Adrenal gland (tissue), 12 donors: ENCODE results near the gene GPC5. TPM values are rescaled to one million over a fixed set of nuclear protein-coding genes. Genes with fewer than 3 reads are reported as not detected.
A peak's percentile ranks its signal among the peaks of the same experiment; 100 is the strongest.
"Not testable (repeated sequence)": the region's sequence is repeated elsewhere in the genome, so short reads cannot be mapped to it uniquely, and the experiment has no call there.

Source experiments
- DNase-seq, 7 donors: peaks; one replicate each; pipeline ENCODE4 v3.0.0-alpha.2; 2019 to 2020
- H3K27ac ChIP-seq, 5 donors: fragments of 200-600 bp; sonication (generic) in 4 of 5; 1 replicate in 3 of 5; 2 replicates in 2 of 5; pipeline versions ENCODE4 v1.5.1 to v1.8.0; 2016 to 2020; ENCODE audit warnings: mild to moderate bottlenecking in 1 of 5
- H3K27me3 ChIP-seq: fragments of 200-600 bp; 2 replicates; pipeline ENCODE4 v1.8.0; 2021
- H3K36me3 ChIP-seq, 2 donors: fragments of 200-600 bp; replicated peaks in 1 of 2; 1 replicate in 1 of 2; 2 replicates in 1 of 2; pipeline versions ENCODE4 v1.5.1 to v1.8.0; 2018 to 2022
- H3K4me1 ChIP-seq, 2 donors: fragments of 200-600 bp; replicated peaks in 1 of 2; 1 replicate in 1 of 2; 2 replicates in 1 of 2; pipeline versions ENCODE4 v1.5.1 to v1.8.0; 2018 to 2021
- H3K4me3 ChIP-seq, 4 donors: fragments of 200-600 bp; sonication (generic) in 3 of 4; one replicate each; pipeline ENCODE4 v1.5.1; 2016 to 2018
- H3K9me3 ChIP-seq, 3 donors: fragments of 200-600 bp; sonication (generic) in 1 of 3; replicated peaks in 1 of 3; 1 replicate in 2 of 3; 2 replicates in 1 of 3; pipeline versions ENCODE4 v1.5.1 to v1.8.0; 2016 to 2021
- POLR2A ChIP-seq, 2 donors: fragments of 450-650 bp; IDR thresholded peaks; one replicate each; pipeline ENCODE4 v1.6.1; 2017; ENCODE audit warnings: antibody characterized with exemption in 2 of 2, mild to moderate bottlenecking in 2 of 2, moderate library complexity in 1 of 2
- WGBS, 4 donors: extraction: QIAGEN DNeasy Blood & Tissue Kit in 2 of 4; methylation state at CpG; one replicate each; pipeline versions ENCODE4 v1.1.5 to v1.1.7; 2013 to 2017; 5-methylcytosine and 5-hydroxymethylcytosine counted together
- intact Hi-C, 2 donors: fragments of 100-400 bp; cut with DNase I; formaldehyde crosslinking; loops; one replicate each; pipeline versions ENCODE4 v1.14.1 to v1.15.0; 2022 to 2023
- polyA plus RNA-seq, 3 donors: library from polyadenylated mRNA; stranded (reverse); fragments of 200-250 nt in 2 of 3; fragments of 350-450 nt in 1 of 3; fragmentation: Illumina TruSeq in 1 of 3; extraction: RNeasy Lipid Tissue Mini Kit (QIAGEN cat#74804) in 1 of 3; gene quantifications; one replicate each; pipeline ENCODE4 v1.2.3, GENCODE V29; 2013 to 2014
- total RNA-seq, 9 donors: library from RNA; depleted of rRNA in 4 of 9; stranded (reverse); fragments of >200 nt in 4 of 9; fragments of 120-200 nt in 1 of 9; fragmentation: NEBNext Ultra II Directional in 1 of 9; extraction: Animal tissue kit (Norgen Biotek cat#: 25700) in 1 of 9; gene quantifications; one replicate each; pipeline versions ENCODE4 v1.1.0 to v1.2.4, GENCODE V29; 2013 to 2023
- TF ChIP-seq, protein P1 (sequence below), 6 experiments: fragments of 450-650 bp in 4 of 6; fragments of 200-600 bp in 2 of 6; sonication (generic) in 1 of 6; IDR thresholded peaks; 1 replicate in 5 of 6; 2 replicates in 1 of 6; pipeline versions ENCODE4 v1.5.1 to v1.8.0; 2016 to 2021; ENCODE audit warnings: antibody characterized with exemption in 6 of 6, mild to moderate bottlenecking in 2 of 6, moderate library complexity in 1 of 6
- donor health status: healthy with polysubstance abuse.
- donor health status: Bipolar disorder and iron deficiency.
- donor health status: DM: yes; HTN: yes; CAD: no.
- donor health status: DM: no; HTN: no; CAD: no.
- donor health status: DM: no; HTN: no; CAD: no.
- donor health status: DM: yes; HTN: yes; CAD: no.

Gene GPC5
- total and polyA plus RNA-seq, 12 donors = 0.24 to 7.7 (median 2.1) TPM; not detected in 4

DNA sequence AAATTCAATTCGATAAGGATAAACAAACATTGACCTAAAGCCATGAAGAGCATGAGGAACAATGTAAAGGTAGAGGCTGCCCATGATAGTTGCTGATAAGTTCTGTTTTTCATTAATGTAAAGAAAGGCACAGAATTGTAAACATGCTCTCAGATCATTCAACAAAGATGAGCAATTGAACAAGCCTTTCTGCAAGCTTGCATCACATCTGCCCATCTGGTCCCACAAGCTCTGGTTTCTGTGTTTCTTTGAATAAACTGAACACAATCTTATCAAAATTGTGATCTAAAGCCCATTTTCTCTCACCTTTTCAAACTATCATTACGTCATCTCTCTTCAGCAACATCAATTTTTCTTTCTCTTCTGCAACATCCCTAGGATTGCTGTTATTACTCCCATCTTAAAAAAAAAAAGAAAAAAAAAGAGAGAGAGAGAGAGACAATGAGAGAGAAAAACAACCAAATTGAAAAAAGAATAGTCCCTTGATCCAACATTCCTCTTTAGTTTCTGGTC lies 1340.9 kb downstream of the GPC5 start:
- Histone ChIP-seq H3K27ac (no peak overlapping the region), H3K4me1 (no peaks in the 10 kb centered on the region), H3K36me3 (no peaks in the 10 kb centered on the region), H3K4me3 (no peak overlapping the region), H3K27me3 (no peaks in the 10 kb centered on the region), H3K9me3 (no peaks in the 10 kb centered on the region)
- intact Hi-C loops = no loop called here
- no peak for DNase-seq
- TF ChIP-seq, protein P1, sequence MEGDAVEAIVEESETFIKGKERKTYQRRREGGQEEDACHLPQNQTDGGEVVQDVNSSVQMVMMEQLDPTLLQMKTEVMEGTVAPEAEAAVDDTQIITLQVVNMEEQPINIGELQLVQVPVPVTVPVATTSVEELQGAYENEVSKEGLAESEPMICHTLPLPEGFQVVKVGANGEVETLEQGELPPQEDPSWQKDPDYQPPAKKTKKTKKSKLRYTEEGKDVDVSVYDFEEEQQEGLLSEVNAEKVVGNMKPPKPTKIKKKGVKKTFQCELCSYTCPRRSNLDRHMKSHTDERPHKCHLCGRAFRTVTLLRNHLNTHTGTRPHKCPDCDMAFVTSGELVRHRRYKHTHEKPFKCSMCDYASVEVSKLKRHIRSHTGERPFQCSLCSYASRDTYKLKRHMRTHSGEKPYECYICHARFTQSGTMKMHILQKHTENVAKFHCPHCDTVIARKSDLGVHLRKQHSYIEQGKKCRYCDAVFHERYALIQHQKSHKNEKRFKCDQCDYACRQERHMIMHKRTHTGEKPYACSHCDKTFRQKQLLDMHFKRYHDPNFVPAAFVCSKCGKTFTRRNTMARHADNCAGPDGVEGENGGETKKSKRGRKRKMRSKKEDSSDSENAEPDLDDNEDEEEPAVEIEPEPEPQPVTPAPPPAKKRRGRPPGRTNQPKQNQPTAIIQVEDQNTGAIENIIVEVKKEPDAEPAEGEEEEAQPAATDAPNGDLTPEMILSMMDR (IDR thresholded peaks at IDR 0.05) = no peak
- no peak for TF ChIP-seq POLR2A (IDR thresholded peaks at IDR 0.05)
- 67 to 87% (median 73%) methylated on average over 2 of the region's 2 CpGs for WGBS, 4 donors

- intact Hi-C loops = no loop called here
These were observed 1345.6 kb downstream of the GPC5 start for GRCh38 chr13:92743992-92744391.

GRCh38 chr13:92745258-92745657 lies 1346.8 kb downstream of the GPC5 start:
- Histone ChIP-seq H3K27me3 (no peaks in the 10 kb centered on the region), H3K27ac (no peak overlapping the region), H3K4me3 (no peak overlapping the region), H3K4me1 (no peaks in the 10 kb centered on the region), H3K36me3 (no peaks in the 10 kb centered on the region), H3K9me3 (no peaks in the 10 kb centered on the region)
- intact Hi-C loops = no loop called here
- no peak for DNase-seq
- TF ChIP-seq, protein P1 (IDR thresholded peaks at IDR 0.05) = no peak
- no peak for TF ChIP-seq POLR2A (IDR thresholded peaks at IDR 0.05)

More at GRCh38 chr13:92743992-92744391, 1345.6 kb downstream of the GPC5 start:
- Histone ChIP-seq H3K4me1 (no peaks in the 10 kb centered on the region), H3K36me3 (no peaks in the 10 kb centered on the region), H3K9me3 (no peaks in the 10 kb centered on the region), H3K27ac (no peak overlapping the region), H3K27me3 (no peaks in the 10 kb centered on the region), H3K4me3 (no peak overlapping the region)
- DNase-seq = no peak
- 88 to 98% (median 97%) methylated on average over 1 of the region's 1 CpG for WGBS, 4 donors
- no peak for TF ChIP-seq POLR2A (IDR thresholded peaks at IDR 0.05)

- H3K4me3 ChIP-seq, H3K9me3 ChIP-seq, H3K27ac ChIP-seq, intact Hi-C loops, H3K36me3 ChIP-seq, H3K27me3 ChIP-seq, H3K4me1 ChIP-seq: not testable (repeated sequence)
- DNase-seq = peak in 1 of 7 donors; percentile 0
- WGBS, 4 donors = 74 to 86% (median 81%) methylated on average over 6 to 12 of the region's 12 CpGs
These were observed 1354.3 kb downstream of the GPC5 start for GRCh38 chr13:92752705-92753104.

DNA sequence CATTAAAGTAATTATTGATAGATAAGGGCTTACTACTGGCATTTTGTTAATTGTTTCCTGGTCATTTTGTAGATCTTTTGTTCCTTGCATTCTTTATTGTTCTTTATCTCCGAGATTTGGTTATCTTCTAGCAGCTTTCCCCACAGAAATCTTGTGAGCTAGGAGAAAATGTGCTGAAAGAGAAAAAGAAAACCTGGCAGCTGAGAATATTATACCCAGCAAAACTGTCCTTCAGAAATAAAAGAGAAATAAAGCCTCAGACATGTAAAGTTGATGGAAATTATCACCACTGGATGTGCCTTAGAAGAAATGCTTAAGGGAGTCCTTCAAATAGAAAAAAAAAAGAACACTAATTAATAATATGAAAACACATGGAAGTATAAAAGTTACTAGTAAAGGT lies 1363.3 kb downstream of the GPC5 start:
- Histone ChIP-seq H3K36me3 (no peaks in the 10 kb centered on the region), H3K27ac (no peak overlapping the region), H3K27me3 (no peaks in the 10 kb centered on the region), H3K4me3 (no peak overlapping the region), H3K4me1 (no peaks in the 10 kb centered on the region), H3K9me3 (peaks cover 0 to 19% (median 0%) of the 10 kb centered on the region in 3 donors)
- DNase-seq = no peak
- intact Hi-C loops = no loop called here
- TF ChIP-seq, protein P1 (IDR thresholded peaks at IDR 0.05) = no peak
- TF ChIP-seq POLR2A (IDR thresholded peaks at IDR 0.05) = no peak
- 57 to 77% (median 67%) methylated on average over 1 of the region's 1 CpG for WGBS, 4 donors
